ENCODE measurements around the gene FAM169A. TPM values are rescaled to one million over a fixed set of nuclear protein-coding genes. Genes with fewer than 3 reads are reported as not detected.
"Not testable (repeated sequence)": the region's sequence is repeated elsewhere in the genome, so short reads cannot be mapped to it uniquely, and the experiment has no call there.

FAM169A gene
- total and polyA plus RNA-seq, 2 experiments from 2014 or later: 16.9 to 97.7 TPM

- H3K4me2 ChIP-seq: no peak overlapping the region
- H3K27me3 ChIP-seq (ENCODE audit: insufficient read depth): no peaks in the 10 kb centered on the region
- Mint-ChIP-seq H3K27me3 (ENCODE audit: insufficient read depth, low read depth, poor library complexity) (peaks cover 1% of the 10 kb centered on the region), H3K9me3 (no peaks in the 10 kb centered on the region), H3K4me1 (peaks cover 5% of the 10 kb centered on the region), H3K27ac (no peak overlapping the region), H3K36me3 (ENCODE audit: low read depth) (peaks cover 33% of the 10 kb centered on the region), H3K4me3 (no peak overlapping the region)
- H3K79me2 ChIP-seq (replicated peaks; ENCODE audit: insufficient read depth): peaks cover 40% of the 10 kb centered on the region
- no peak overlapping the region for H2AFZ ChIP-seq
- ATAC-seq: no peak
- no peak overlapping the region for H3K4me3 ChIP-seq
- no peaks in the 10 kb centered on the region for H3F3A ChIP-seq (replicated peaks; ENCODE audit: low read depth)
- H3K27ac ChIP-seq (ENCODE audit: low read depth): no peak overlapping the region
- no peak for TF ChIP-seq NANOG (IDR thresholded peaks at IDR 0.05; ENCODE audit: borderline replicate concordance)
- no peak for TF ChIP-seq ZNF462 (CRISPR knock-in tag; IDR thresholded peaks at IDR 0.05)
- no peak for TF ChIP-seq EZH2 (IDR thresholded peaks at IDR 0.05; ENCODE audit: low read depth, unreplicated experiment)
- TF ChIP-seq JUNB (IDR thresholded peaks at IDR 0.05; ENCODE audit: unreplicated experiment): no peak
- no peak for TF ChIP-seq STAT1 (IDR thresholded peaks at IDR 0.05; ENCODE audit: unreplicated experiment)
- no peak for TF ChIP-seq ZNF331 (CRISPR knock-in tag; IDR thresholded peaks at IDR 0.05; ENCODE audit: low read depth)
- TF ChIP-seq POLR2AphosphoS5 (IDR thresholded peaks at IDR 0.05; ENCODE audit: low read depth): no peak
- TF ChIP-seq CREB1 (CRISPR knock-in tag; IDR thresholded peaks at IDR 0.05; ENCODE audit: low read depth): no peak
- no peaks in the 10 kb centered on the region for H3K9me2 ChIP-seq (ENCODE audit: insufficient read depth)
- H3K4me1 ChIP-seq (ENCODE audit: insufficient read depth): no peaks in the 10 kb centered on the region; the same call in 1 of the 2 replicates
- DNase-seq (ENCODE audit: low spot score): no peak
- 0 out of 2 replicates have a peak, but pooled peaks cover 2% of the 10 kb centered on the region for H4K20me1 ChIP-seq (replicated peaks; ENCODE audit: insufficient read depth)
- H3K36me3 ChIP-seq (ENCODE audit: insufficient read depth): peaks cover 35% of the 10 kb centered on the region; the same call in 1 of the 2 replicates
Observed at GRCh38 chr5:74761241-74761640, 104.9 kb downstream of the FAM169A start.

- H3K27ac Mint-ChIP-seq; H4K20me1 ChIP-seq (replicated peaks; ENCODE audit: insufficient read depth); DNase-seq (ENCODE audit: low spot score); H3K4me3 ChIP-seq; H3K4me3 Mint-ChIP-seq; H2AFZ ChIP-seq; H3K27me3 ChIP-seq (ENCODE audit: insufficient read depth); H3K9me3 Mint-ChIP-seq; H3K9me2 ChIP-seq (ENCODE audit: insufficient read depth); H3K27me3 Mint-ChIP-seq (ENCODE audit: insufficient read depth, low read depth, poor library complexity); ATAC-seq; H3K27ac ChIP-seq (ENCODE audit: low read depth); H3K4me2 ChIP-seq; H3K79me2 ChIP-seq (replicated peaks; ENCODE audit: insufficient read depth); H3F3A ChIP-seq (replicated peaks; ENCODE audit: low read depth); H3K4me1 Mint-ChIP-seq; H3K4me1 ChIP-seq (ENCODE audit: insufficient read depth): not testable (repeated sequence)
- peaks cover 19% of the 10 kb centered on the region for H3K36me3 ChIP-seq (ENCODE audit: insufficient read depth)
- H3K36me3 Mint-ChIP-seq (ENCODE audit: low read depth): peaks cover 31% of the 10 kb centered on the region; the same call in 2 of the 3 replicates
Observed at GRCh38 chr5:74748742-74749141, 117.4 kb downstream of the FAM169A start.

Data from GM23338 (cell line).